Prostate gland (tissue), 2 donors: ENCODE results near the gene FAM107B.

Experiments used
- CTCF ChIP-seq, 4 experiments: fragments of 200-600 bp in 2 of 4; fragments of 450-650 bp in 2 of 4; sonication (generic) in 2 of 4; IDR thresholded peaks; 1 replicate in 3 of 4; 2 replicates in 1 of 4; pipeline ENCODE4 v1.5.1; 2016 to 2019; ENCODE audit warnings: antibody characterized with exemption in 4 of 4, mild to moderate bottlenecking in 2 of 4, moderate library complexity in 2 of 4
- POLR2A ChIP-seq: fragments of 450-650 bp; IDR thresholded peaks from one replicate; pipeline ENCODE4 v1.6.1; 2016; ENCODE audit warnings: antibody characterized with exemption, mild to moderate bottlenecking

- peak; percentile 11 to 62 (median 50) for TF ChIP-seq CTCF (IDR thresholded peaks at IDR 0.05)
- no peak for TF ChIP-seq POLR2A
Measured at GRCh38 chr10:14822879-14823755, 48.4 kb upstream of the FAM107B start.
